ENCODE measurements around the gene TIMM44. TPM values are rescaled to one million over a fixed set of nuclear protein-coding genes. Genes with fewer than 3 reads are reported as not detected.
"Not testable (repeated sequence)": the region's sequence is repeated elsewhere in the genome, so short reads cannot be mapped to it uniquely, and the experiment has no call there.

Gene TIMM44
- total RNA-seq, 1 donor from 2014 or later = 89.1 TPM

- TF ChIP-seq CTCF (IDR thresholded peaks at IDR 0.05; ENCODE audit: borderline replicate concordance) = no peak
- peaks cover 69% of the 10 kb centered on the region for H3K4me1 ChIP-seq
- intact Hi-C loops (cut with micrococcal nuclease) = no loop called here
These were observed 23.6 kb downstream of the TIMM44 start, which contains the start of gene SNAPC2 for GRCh38 chr19:7919610-7920518. SNAPC2 (plus strand) TSS chr19:7920338; CDS start chr19:7920367, 29 bp downstream.

GRCh38 chr19:7918615-7919421 is 24.6 kb downstream of the TIMM44 start:
- Histone ChIP-seq H3K27ac (replicated peaks) (peak overlapping the region; percentile 94), H3K9me3 (replicated peaks) (no peaks in the 10 kb centered on the region), H3K36me3 (peaks cover 15% of the 10 kb centered on the region), H3K4me3 (peak overlapping the region; percentile 81), H3K27me3 (ENCODE audit: low read depth) (peaks cover 55% of the 10 kb centered on the region), H3K4me1 (peaks cover 68% of the 10 kb centered on the region)
- intact Hi-C loops (cut with micrococcal nuclease) = no loop called here
- DNase-seq = no peak
- TF ChIP-seq CTCF (IDR thresholded peaks at IDR 0.05; ENCODE audit: borderline replicate concordance) = no peak

More at GRCh38 chr19:7919610-7920518, 23.6 kb downstream of the TIMM44 start, which contains the start of gene SNAPC2:
- H3K9me3 ChIP-seq (replicated peaks) = no peaks in the 10 kb centered on the region
- peak; percentile 98 for DNase-seq
- H3K27me3 ChIP-seq (ENCODE audit: low read depth) = peaks cover 47% of the 10 kb centered on the region
- peak within 1 kb of the TSS; percentile 94 for H3K27ac ChIP-seq (replicated peaks)
- peaks cover 15% of the 10 kb centered on the region for H3K36me3 ChIP-seq
- H3K4me3 ChIP-seq = peak within 1 kb of the TSS; percentile 81

- intact Hi-C loops (cut with micrococcal nuclease); DNase-seq; H3K9me3 ChIP-seq (replicated peaks): not testable (repeated sequence)
- Histone ChIP-seq H3K4me3 (peak overlapping the region; percentile 63), H3K27ac (replicated peaks) (peak overlapping the region; percentile 83), H3K27me3 (ENCODE audit: low read depth) (peaks cover 55% of the 10 kb centered on the region), H3K36me3 (peaks cover 21% of the 10 kb centered on the region), H3K4me1 (peaks cover 68% of the 10 kb centered on the region)
These were observed 25.3 kb downstream of the TIMM44 start for GRCh38 chr19:7918062-7918614.

- Histone ChIP-seq H3K36me3 (peaks cover 21% of the 10 kb centered on the region), H3K27me3 (ENCODE audit: low read depth) (peaks cover 55% of the 10 kb centered on the region), H3K4me1 (peaks cover 65% of the 10 kb centered on the region), H3K27ac (replicated peaks) (peak overlapping the region; percentile 83), H3K4me3 (peak overlapping the region; percentile 63), H3K9me3 (replicated peaks) (no peaks in the 10 kb centered on the region)
- intact Hi-C loops (cut with micrococcal nuclease) = no loop called here
- no peak for DNase-seq
- TF ChIP-seq CTCF (IDR thresholded peaks at IDR 0.05; ENCODE audit: borderline replicate concordance) = peak; percentile 61
These were observed 26.0 kb downstream of the TIMM44 start for GRCh38 chr19:7917267-7918061.

GRCh38 chr19:7916955-7917266 is 26.6 kb downstream of the TIMM44 start:
- H3K27ac ChIP-seq (replicated peaks) = peak overlapping the region; percentile 83

More at GRCh38 chr19:7916955-7917266, 26.6 kb downstream of the TIMM44 start:
- H3K4me3 ChIP-seq = peak overlapping the region; percentile 63
- no peaks in the 10 kb centered on the region for H3K9me3 ChIP-seq (replicated peaks)
- no peak for TF ChIP-seq CTCF (IDR thresholded peaks at IDR 0.05; ENCODE audit: borderline replicate concordance)
- peaks cover 60% of the 10 kb centered on the region for H3K4me1 ChIP-seq
- peaks cover 55% of the 10 kb centered on the region for H3K27me3 ChIP-seq (ENCODE audit: low read depth)
- H3K36me3 ChIP-seq = peaks cover 22% of the 10 kb centered on the region
- DNase-seq = no peak
- intact Hi-C loops (cut with micrococcal nuclease) = no loop called here

Data from left ventricle myocardium inferior (tissue), 1 donor.